ENCODE results near the gene PARD3.

PARD3 gene

DNA sequence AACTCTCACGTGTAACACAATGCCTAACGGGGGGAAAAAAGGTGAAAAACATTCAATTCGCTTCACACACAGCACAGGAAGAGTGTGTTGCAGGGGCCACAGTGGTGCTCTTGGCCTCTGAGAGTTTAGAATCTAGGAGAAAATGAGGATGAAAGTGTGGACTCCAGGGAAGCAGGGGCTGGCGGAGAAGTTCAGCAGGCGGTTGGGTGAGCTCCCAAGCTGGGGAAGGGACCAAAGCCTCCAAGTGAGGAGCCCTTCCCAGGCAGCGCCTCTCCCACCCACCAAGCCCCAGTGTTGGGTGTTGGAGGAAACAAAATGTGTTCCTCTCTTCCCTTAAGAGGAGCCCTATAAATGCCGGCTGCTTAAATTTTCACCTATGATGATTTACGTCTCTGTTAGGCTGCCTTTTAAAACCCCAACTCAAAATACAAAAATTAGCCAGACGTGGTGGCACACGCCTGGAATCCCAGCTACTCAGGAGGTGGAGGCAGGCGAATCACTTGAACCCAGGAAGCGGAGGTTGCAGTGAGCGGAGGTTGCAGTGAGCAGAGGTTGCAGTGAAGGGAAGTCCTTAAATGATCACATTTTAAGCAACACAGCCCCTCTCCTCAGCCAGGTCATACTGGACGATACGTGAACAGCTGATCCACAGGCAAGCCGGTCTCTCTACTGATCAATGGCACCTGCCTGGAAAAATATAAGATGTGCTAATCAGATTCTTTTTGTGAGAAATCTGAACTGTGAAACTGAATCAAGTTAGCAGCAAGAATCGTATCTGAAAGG, 735.2 kb downstream of the PARD3 start:
- no peaks in the 10 kb centered on the region for H3K79me2 ChIP-seq (ENCODE audit: insufficient read depth, low read length)
- H3K27ac ChIP-seq (ENCODE audit: low read depth, low read length), result no peak overlapping the region
- no peaks in the 10 kb centered on the region for H4K20me1 ChIP-seq (ENCODE audit: low read depth, low read length)
- no peak overlapping the region for H3K4me3 ChIP-seq (ENCODE audit: insufficient read depth, low read length, poor library complexity, severe bottlenecking)
- no peak overlapping the region for H3K9ac ChIP-seq (ENCODE audit: low read length)
- H3K9me2 ChIP-seq (replicated peaks; ENCODE audit: insufficient read depth, low read length), result no peaks in the 10 kb centered on the region
- no peaks in the 10 kb centered on the region for H3K36me3 ChIP-seq (ENCODE audit: low read length)
- no peaks in the 10 kb centered on the region for H3K9me3 ChIP-seq (ENCODE audit: insufficient read depth, low read length)
- no peak overlapping the region for H3K4me2 ChIP-seq (ENCODE audit: low read depth, low read length, poor library complexity, severe bottlenecking)
- TF ChIP-seq, protein P1, sequence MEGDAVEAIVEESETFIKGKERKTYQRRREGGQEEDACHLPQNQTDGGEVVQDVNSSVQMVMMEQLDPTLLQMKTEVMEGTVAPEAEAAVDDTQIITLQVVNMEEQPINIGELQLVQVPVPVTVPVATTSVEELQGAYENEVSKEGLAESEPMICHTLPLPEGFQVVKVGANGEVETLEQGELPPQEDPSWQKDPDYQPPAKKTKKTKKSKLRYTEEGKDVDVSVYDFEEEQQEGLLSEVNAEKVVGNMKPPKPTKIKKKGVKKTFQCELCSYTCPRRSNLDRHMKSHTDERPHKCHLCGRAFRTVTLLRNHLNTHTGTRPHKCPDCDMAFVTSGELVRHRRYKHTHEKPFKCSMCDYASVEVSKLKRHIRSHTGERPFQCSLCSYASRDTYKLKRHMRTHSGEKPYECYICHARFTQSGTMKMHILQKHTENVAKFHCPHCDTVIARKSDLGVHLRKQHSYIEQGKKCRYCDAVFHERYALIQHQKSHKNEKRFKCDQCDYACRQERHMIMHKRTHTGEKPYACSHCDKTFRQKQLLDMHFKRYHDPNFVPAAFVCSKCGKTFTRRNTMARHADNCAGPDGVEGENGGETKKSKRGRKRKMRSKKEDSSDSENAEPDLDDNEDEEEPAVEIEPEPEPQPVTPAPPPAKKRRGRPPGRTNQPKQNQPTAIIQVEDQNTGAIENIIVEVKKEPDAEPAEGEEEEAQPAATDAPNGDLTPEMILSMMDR (IDR thresholded peaks at IDR 0.05; ENCODE audit: insufficient read depth, low read length, poor library complexity, severe bottlenecking), result no peak
- TF ChIP-seq EZH2phosphoT487 (conservative IDR thresholded peaks at IDR 0.05; ENCODE audit: low read length), result no peak
- H3K27me3 ChIP-seq (ENCODE audit: low read length), result no peaks in the 10 kb centered on the region
- no peak overlapping the region for H2AFZ ChIP-seq (ENCODE audit: low read depth, low read length, severe bottlenecking)
- no peaks in the 10 kb centered on the region for H3F3A ChIP-seq (ENCODE audit: insufficient read depth)

DNA sequence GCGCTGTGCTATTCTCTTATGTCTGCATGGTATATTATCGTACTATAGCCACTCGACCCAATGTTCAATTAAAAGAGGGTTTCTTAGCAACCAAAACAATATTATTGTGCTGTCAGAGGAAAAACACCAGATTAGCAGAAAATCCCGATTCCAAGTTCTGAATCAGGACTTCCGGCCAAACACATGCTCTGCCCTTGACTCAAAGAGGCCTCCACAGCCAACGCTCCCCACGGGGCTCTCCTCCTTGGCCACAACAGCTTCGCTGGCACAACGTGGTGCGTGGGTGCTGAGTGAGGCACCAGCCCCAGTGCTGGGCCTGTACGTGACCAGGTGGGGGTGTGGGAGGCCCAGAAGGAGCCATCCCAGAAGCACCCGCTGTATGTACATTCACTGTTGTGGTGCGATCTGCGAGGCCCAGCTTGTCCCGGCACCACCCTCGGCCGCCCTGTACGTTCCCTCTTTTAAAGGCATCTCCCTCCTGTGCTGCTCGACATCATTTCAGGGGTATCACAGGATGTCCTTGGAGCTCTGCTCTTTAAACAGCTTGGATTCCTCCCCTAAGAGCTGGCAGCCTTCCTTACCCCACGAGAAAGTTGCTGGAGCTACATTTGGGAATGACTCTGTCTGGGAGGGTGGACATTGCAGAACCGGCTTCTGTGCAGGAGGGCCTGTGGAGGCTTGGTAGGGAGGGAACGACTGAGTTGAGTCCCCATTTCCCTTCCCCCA, 736.2 kb downstream of the PARD3 start:
- Histone ChIP-seq H3K36me3 (ENCODE audit: low read length) (no peaks in the 10 kb centered on the region), H3K79me2 (ENCODE audit: insufficient read depth, low read length) (no peaks in the 10 kb centered on the region), H3K9ac (ENCODE audit: low read length) (no peak overlapping the region), H3K4me2 (ENCODE audit: low read depth, low read length, poor library complexity, severe bottlenecking) (no peak overlapping the region), H3K27ac (ENCODE audit: low read depth, low read length) (no peak overlapping the region), H3K9me3 (ENCODE audit: insufficient read depth, low read length) (no peaks in the 10 kb centered on the region), H3F3A (ENCODE audit: insufficient read depth) (no peaks in the 10 kb centered on the region), H4K20me1 (ENCODE audit: low read depth, low read length) (no peaks in the 10 kb centered on the region), H3K27me3 (ENCODE audit: low read length) (no peaks in the 10 kb centered on the region), H3K9me2 (replicated peaks; ENCODE audit: insufficient read depth, low read length) (no peaks in the 10 kb centered on the region), H2AFZ (ENCODE audit: low read depth, low read length, severe bottlenecking) (no peak overlapping the region), H3K4me3 (ENCODE audit: insufficient read depth, low read length, poor library complexity, severe bottlenecking) (no peak overlapping the region)
- TF ChIP-seq, protein P1 (IDR thresholded peaks at IDR 0.05; ENCODE audit: insufficient read depth, low read length, poor library complexity, severe bottlenecking), result no peak
- TF ChIP-seq EZH2phosphoT487 (conservative IDR thresholded peaks at IDR 0.05; ENCODE audit: low read length), result no peak

DNA sequence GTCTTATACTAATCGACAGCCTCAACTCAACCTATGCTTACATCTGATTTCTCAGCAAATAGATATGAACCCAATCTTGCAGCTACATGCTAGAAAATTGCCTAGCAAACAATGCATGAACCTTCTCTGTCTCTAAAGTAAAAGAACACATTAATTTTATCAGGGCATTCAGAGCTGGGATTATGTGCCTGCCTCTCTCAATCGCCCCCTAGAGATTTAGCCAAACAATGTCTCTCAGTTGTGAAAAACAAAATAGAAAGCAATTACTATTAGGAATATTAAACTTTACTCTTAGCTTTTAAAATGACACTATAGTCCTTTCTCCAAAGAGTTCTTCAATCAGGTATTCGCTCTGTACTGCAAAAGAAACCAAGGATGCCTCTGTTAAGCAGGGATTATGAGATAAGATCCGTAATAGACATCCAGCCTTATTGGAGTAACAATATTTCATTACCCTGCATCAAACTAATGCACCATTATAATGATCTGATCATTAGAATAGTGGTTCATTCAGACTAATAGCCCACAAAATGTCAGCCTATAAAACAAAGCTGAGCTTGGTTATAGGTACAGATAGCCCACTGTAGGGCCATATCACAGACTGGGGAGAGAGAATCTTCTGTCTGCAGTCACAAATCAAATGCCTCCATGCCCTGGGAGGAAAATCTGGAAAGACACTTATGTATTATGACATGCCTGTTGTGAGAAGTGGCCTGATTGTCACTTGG, 736.9 kb downstream of the PARD3 start:
- H3F3A ChIP-seq (ENCODE audit: insufficient read depth), result no peaks in the 10 kb centered on the region
- no peak overlapping the region for H3K4me2 ChIP-seq (ENCODE audit: low read depth, low read length, poor library complexity, severe bottlenecking)

More for the DNA sequence above, 736.9 kb downstream of the PARD3 start:
- H3K27me3 ChIP-seq (ENCODE audit: low read length), result no peaks in the 10 kb centered on the region
- H3K27ac ChIP-seq (ENCODE audit: low read depth, low read length), result no peak overlapping the region
- no peaks in the 10 kb centered on the region for H3K79me2 ChIP-seq (ENCODE audit: insufficient read depth, low read length)
- no peak for TF ChIP-seq EZH2phosphoT487 (conservative IDR thresholded peaks at IDR 0.05; ENCODE audit: low read length)
- TF ChIP-seq, protein P1 (IDR thresholded peaks at IDR 0.05; ENCODE audit: insufficient read depth, low read length, poor library complexity, severe bottlenecking), result no peak
- H3K36me3 ChIP-seq (ENCODE audit: low read length), result no peaks in the 10 kb centered on the region
- H3K9me3 ChIP-seq (ENCODE audit: insufficient read depth, low read length), result no peaks in the 10 kb centered on the region
- H4K20me1 ChIP-seq (ENCODE audit: low read depth, low read length), result no peaks in the 10 kb centered on the region
- no peak overlapping the region for H2AFZ ChIP-seq (ENCODE audit: low read depth, low read length, severe bottlenecking)
- no peak overlapping the region for H3K9ac ChIP-seq (ENCODE audit: low read length)
- no peak overlapping the region for H3K4me3 ChIP-seq (ENCODE audit: insufficient read depth, low read length, poor library complexity, severe bottlenecking)
- no peaks in the 10 kb centered on the region for H3K9me2 ChIP-seq (replicated peaks; ENCODE audit: insufficient read depth, low read length)
